Muscle layer of colon (tissue), 2 donors: ENCODE data around the gene RHBDD1.

ENCODE experiments used
- H3K27ac ChIP-seq: one replicate; pipeline ENCODE4 v1.7.0; 2013; ENCODE audit warnings: low read depth, mild to moderate bottlenecking, low read length, moderate library complexity
- H3K27me3 ChIP-seq, 2 donors: one replicate each; pipeline ENCODE4 v1.7.0; 2013; ENCODE audit warnings: low read length in 2 of 2, mild to moderate bottlenecking in 2 of 2; ENCODE audit not compliant: insufficient read depth in 2 of 2, control insufficient read depth in 1 of 2
- H3K36me3 ChIP-seq: one replicate; pipeline ENCODE4 v1.7.0; 2013; ENCODE audit warnings: mild to moderate bottlenecking, low read length; ENCODE audit not compliant: insufficient read depth
- H3K4me1 ChIP-seq: one replicate; pipeline ENCODE4 v1.7.0; 2013; ENCODE audit warnings: mild to moderate bottlenecking, low read length; ENCODE audit not compliant: insufficient read depth
- H3K4me3 ChIP-seq, 2 donors: one replicate each; pipeline ENCODE4 v1.7.0; 2013; ENCODE audit warnings: low read length in 2 of 2, low read depth in 1 of 2, mild to moderate bottlenecking in 1 of 2, moderate library complexity in 1 of 2
- H3K9ac ChIP-seq: one replicate; pipeline ENCODE4 v1.7.0; 2013; ENCODE audit warnings: low read length
- H3K9me3 ChIP-seq: one replicate; pipeline ENCODE4 v1.7.0; 2013; ENCODE audit warnings: mild to moderate bottlenecking, low read length
- donor health status: abdominal sarcoma.
- donor health status: Adenocarcinoma of cecum.

The RHBDD1 gene

GRCh38 chr2:226999661-227000060, 163.8 kb downstream of the RHBDD1 start:
- H3K4me3 ChIP-seq: no peak overlapping the region
- H3K9ac ChIP-seq: no peak overlapping the region
- no peaks in the 10 kb centered on the region for H3K27me3 ChIP-seq
- no peaks in the 10 kb centered on the region for H3K9me3 ChIP-seq
- no peaks in the 10 kb centered on the region for H3K36me3 ChIP-seq
- H3K4me1 ChIP-seq: no peaks in the 10 kb centered on the region
- H3K27ac ChIP-seq: no peak overlapping the region

GRCh38 chr2:227000123-227000522, 164.3 kb downstream of the RHBDD1 start:
- H3K27me3 ChIP-seq: no peaks in the 10 kb centered on the region
- no peaks in the 10 kb centered on the region for H3K4me1 ChIP-seq
- H3K9me3 ChIP-seq: no peaks in the 10 kb centered on the region
- H3K36me3 ChIP-seq: no peaks in the 10 kb centered on the region
- H3K27ac ChIP-seq: no peak overlapping the region
- no peak overlapping the region for H3K9ac ChIP-seq
- no peak overlapping the region for H3K4me3 ChIP-seq

- Histone ChIP-seq H3K9ac (no peak overlapping the region), H3K27me3 (no peaks in the 10 kb centered on the region), H3K27ac (no peak overlapping the region), H3K4me3 (no peak overlapping the region), H3K9me3 (no peaks in the 10 kb centered on the region), H3K36me3 (no peaks in the 10 kb centered on the region), H3K4me1 (no peaks in the 10 kb centered on the region)
Observed at GRCh38 chr2:227004482-227004881, 168.6 kb downstream of the RHBDD1 start.

GRCh38 chr2:227006189-227006897, 170.5 kb downstream of the RHBDD1 start:
- Histone ChIP-seq H3K36me3 (no peaks in the 10 kb centered on the region), H3K4me1 (no peaks in the 10 kb centered on the region), H3K9me3 (no peaks in the 10 kb centered on the region), H3K4me3 (no peak overlapping the region), H3K27ac (no peak overlapping the region), H3K27me3 (no peaks in the 10 kb centered on the region), H3K9ac (no peak overlapping the region)

GRCh38 chr2:227007148-227007547, 171.3 kb downstream of the RHBDD1 start:
- Histone ChIP-seq H3K4me3 (no peak overlapping the region), H3K27ac (no peak overlapping the region)

GRCh38 chr2:227007940-227008339, 172.1 kb downstream of the RHBDD1 start:
- no peaks in the 10 kb centered on the region for H3K9me3 ChIP-seq
- H3K4me3 ChIP-seq: no peak overlapping the region
- no peak overlapping the region for H3K27ac ChIP-seq
- no peaks in the 10 kb centered on the region for H3K4me1 ChIP-seq
- no peaks in the 10 kb centered on the region for H3K27me3 ChIP-seq
- no peaks in the 10 kb centered on the region for H3K36me3 ChIP-seq
- no peak overlapping the region for H3K9ac ChIP-seq

More at GRCh38 chr2:227007148-227007547, 171.3 kb downstream of the RHBDD1 start:
- H3K36me3 ChIP-seq: no peaks in the 10 kb centered on the region
- H3K9ac ChIP-seq: no peak overlapping the region
- no peaks in the 10 kb centered on the region for H3K9me3 ChIP-seq
- H3K27me3 ChIP-seq: no peaks in the 10 kb centered on the region
- no peaks in the 10 kb centered on the region for H3K4me1 ChIP-seq

GRCh38 chr2:227010433-227010832, 174.6 kb downstream of the RHBDD1 start:
- Histone ChIP-seq H3K9me3 (no peaks in the 10 kb centered on the region), H3K27ac (no peak overlapping the region), H3K27me3 (no peaks in the 10 kb centered on the region), H3K4me1 (no peaks in the 10 kb centered on the region), H3K9ac (no peak overlapping the region), H3K4me3 (no peak overlapping the region), H3K36me3 (no peaks in the 10 kb centered on the region)

- no peaks in the 10 kb centered on the region for H3K36me3 ChIP-seq
- no peak overlapping the region for H3K27ac ChIP-seq
- no peak overlapping the region for H3K4me3 ChIP-seq
- no peaks in the 10 kb centered on the region for H3K9me3 ChIP-seq
- H3K27me3 ChIP-seq: no peaks in the 10 kb centered on the region
- H3K9ac ChIP-seq: no peak overlapping the region
- no peaks in the 10 kb centered on the region for H3K4me1 ChIP-seq
Observed at GRCh38 chr2:227013330-227013729, 177.5 kb downstream of the RHBDD1 start.

GRCh38 chr2:227013881-227014280, 178.0 kb downstream of the RHBDD1 start:
- Histone ChIP-seq H3K4me3 (no peak overlapping the region), H3K9ac (no peak overlapping the region), H3K4me1 (no peaks in the 10 kb centered on the region), H3K36me3 (no peaks in the 10 kb centered on the region), H3K27me3 (no peaks in the 10 kb centered on the region), H3K27ac (no peak overlapping the region), H3K9me3 (no peaks in the 10 kb centered on the region)

- H3K27me3 ChIP-seq: no peaks in the 10 kb centered on the region
- H3K27ac ChIP-seq: no peak overlapping the region
- no peaks in the 10 kb centered on the region for H3K9me3 ChIP-seq
- no peaks in the 10 kb centered on the region for H3K36me3 ChIP-seq
- no peaks in the 10 kb centered on the region for H3K4me1 ChIP-seq
- H3K9ac ChIP-seq: no peak overlapping the region
- no peak overlapping the region for H3K4me3 ChIP-seq
Observed at GRCh38 chr2:227016894-227017293, 181.0 kb downstream of the RHBDD1 start.

GRCh38 chr2:227020416-227020815, 184.6 kb downstream of the RHBDD1 start:
- Histone ChIP-seq H3K27me3 (no peaks in the 10 kb centered on the region), H3K9me3 (no peaks in the 10 kb centered on the region), H3K27ac (no peak overlapping the region), H3K4me3 (no peak overlapping the region), H3K4me1 (no peaks in the 10 kb centered on the region), H3K9ac (no peak overlapping the region), H3K36me3 (no peaks in the 10 kb centered on the region)

- Histone ChIP-seq H3K27ac (no peak overlapping the region), H3K36me3 (no peaks in the 10 kb centered on the region), H3K27me3 (no peaks in the 10 kb centered on the region), H3K4me3 (no peak overlapping the region), H3K4me1 (no peaks in the 10 kb centered on the region), H3K9me3 (no peaks in the 10 kb centered on the region), H3K9ac (no peak overlapping the region)
Observed at GRCh38 chr2:227022608-227023007, 186.8 kb downstream of the RHBDD1 start.
